HepG2 (cell line): ENCODE data around the gene WDFY1. TPM values are rescaled to one million over a fixed set of nuclear protein-coding genes. Genes with fewer than 3 reads are reported as not detected.

Source experiments
- ATAC-seq: fragments of 200-7000 bp; cut with Tn5 transposase; 3 replicates; pipeline ENCODE4 v1.9.1; 2020; ENCODE audit warnings: mild to moderate bottlenecking, moderate library complexity
- BruUV-seq: library from RNA; stranded (reverse); fragments of 400-500 nt; replicated peaks from 2 replicates; lab custom pipeline; 2021; lab: Mats Ljungman, UMichigan
- CTCF ChIA-PET: fragments of 300-600 bp; formaldehyde crosslinking; extraction: SDS; loops from one replicate; lab custom pipeline; 2021; ENCODE audit warnings: low total read pairs, inconsistent platforms, low intra/inter-chr PET ratio; lab: Yijun Ruan, JAX
- POLR2A ChIA-PET: fragments of 350-600 bp; sonication (Branson Sonifier 250); formaldehyde crosslinking; loops from one replicate; lab custom pipeline; 2020; ENCODE audit warnings: antibody characterized with exemption, inconsistent platforms; lab: Yijun Ruan, JAX
- DNase-seq: peaks from one replicate; pipeline ENCODE4 v3.0.0-alpha.2; 2015; ENCODE audit warnings: low spot score
- FAIRE-seq: peaks from 3 replicates; lab custom pipeline; 2011; peaks lifted over from hg19 to GRCh38; lab: Jason Lieb, UNC
- H2AFZ ChIP-seq: one replicate; pipeline ENCODE4 v1.6.1; 2011; ENCODE audit warnings: low read length, inconsistent platforms
- H3K27ac ChIP-seq: fragments of 300-600 bp; 3 replicates; pipeline ENCODE4 v1.8.0; 2011; ENCODE audit warnings: mixed run types, mild to moderate bottlenecking, mixed read lengths, low read length, inconsistent platforms; ENCODE audit not compliant: insufficient read depth; ENCODE audit errors: extremely low read length
- H3K27me3 ChIP-seq, 2 experiments: fragments of 200-600 bp in 1 of 2; 2 replicates in 1 of 2; 3 replicates in 1 of 2; pipeline versions ENCODE4 v1.6.0 to v1.8.0; 2011; ENCODE audit warnings: low read length in 2 of 2, mild to moderate bottlenecking in 2 of 2, moderate library complexity in 2 of 2, inconsistent platforms in 1 of 2; ENCODE audit not compliant: insufficient read depth in 2 of 2, control insufficient read depth in 1 of 2
- H3K36me3 ChIP-seq, 2 experiments: fragments of 200-600 bp in 1 of 2; replicated peaks in 1 of 2; 2 replicates in 1 of 2; 3 replicates in 1 of 2; pipeline versions ENCODE4 v1.5.1 to v1.8.0; 2011; ENCODE audit warnings: low read length in 2 of 2, inconsistent platforms in 1 of 2; ENCODE audit not compliant: insufficient read depth in 2 of 2, control insufficient read depth in 1 of 2
- H3K4me1 ChIP-seq: 2 replicates; pipeline ENCODE4 v1.5.1; 2012; ENCODE audit warnings: low read length, inconsistent platforms; ENCODE audit not compliant: insufficient read depth
- H3K4me2 ChIP-seq: 2 replicates; pipeline ENCODE4 v1.6.0; 2011; ENCODE audit warnings: low read depth, low read length, inconsistent platforms
- H3K4me3 ChIP-seq, 3 experiments: fragments of 200-600 bp in 1 of 3; sonication (generic), shearing (Covaris generic) in 1 of 3; replicated peaks in 1 of 3; 2 replicates each; pipeline ENCODE4 v1.5.1; 2011 to 2016; ENCODE audit warnings: low read length in 3 of 3, inconsistent platforms in 2 of 3, low read depth in 2 of 3, mild to moderate bottlenecking in 2 of 3, control low read depth in 1 of 3, mixed read lengths in 1 of 3; ENCODE audit not compliant: insufficient read depth in 1 of 3
- H3K79me2 ChIP-seq: one replicate; pipeline ENCODE4 v1.6.1; 2011; ENCODE audit warnings: low read length, inconsistent platforms; ENCODE audit not compliant: insufficient read depth
- H3K9ac ChIP-seq: 2 replicates; pipeline ENCODE4 v1.6.0; 2011; ENCODE audit warnings: mild to moderate bottlenecking, low read depth, low read length, inconsistent platforms; ENCODE audit not compliant: insufficient read depth
- H3K9me3 ChIP-seq: 2 replicates; pipeline ENCODE4 v1.5.1; 2012; ENCODE audit warnings: mild to moderate bottlenecking, low read length
- H4K20me1 ChIP-seq: 2 replicates; pipeline ENCODE4 v1.6.0; 2011; ENCODE audit warnings: inconsistent platforms, mild to moderate bottlenecking, low read length, moderate library complexity; ENCODE audit not compliant: insufficient read depth
- CBX2 ChIP-seq, 2 experiments: fragments of 200-600 bp in 1 of 2; sonication (generic); formaldehyde crosslinking in 1 of 2; IDR thresholded peaks; 2 replicates each; pipeline versions ENCODE4 v1.7.0 to v1.8.1; 2018 to 2022; ENCODE audit warnings: low read depth in 2 of 2, low read length in 1 of 2, mild to moderate bottlenecking in 1 of 2, missing genetic modification reagents in 1 of 2
- FUBP1 ChIP-seq: sonication (generic); formaldehyde crosslinking; IDR thresholded peaks from 2 replicates; pipeline ENCODE4 v1.5.1; 2020; ENCODE audit warnings: missing genetic modification reagents, mild to moderate bottlenecking, borderline replicate concordance
- HOXA7 ChIP-seq: sonication (generic); formaldehyde crosslinking; IDR thresholded peaks from 2 replicates; pipeline ENCODE4 v1.8.1; 2022; ENCODE audit warnings: mild to moderate bottlenecking, missing genetic modification reagents, moderate library complexity
- IKZF1 ChIP-seq: fragments of 450-650 bp; IDR thresholded peaks from 2 replicates; pipeline ENCODE4 v1.7.1; 2016
- IKZF5 ChIP-seq: IDR thresholded peaks from 2 replicates; pipeline ENCODE4 v1.6.1; 2018; ENCODE audit warnings: missing genetic modification reagents, mild to moderate bottlenecking, missing compliant biosample characterization
- IRX3 ChIP-seq: sonication (generic); formaldehyde crosslinking; IDR thresholded peaks from 2 replicates; pipeline ENCODE4 v1.8.1; 2023; ENCODE audit warnings: mild to moderate bottlenecking, low read depth, missing genetic modification reagents, borderline replicate concordance
- MEIS2 ChIP-seq: sonication (generic); formaldehyde crosslinking; IDR thresholded peaks from 2 replicates; pipeline ENCODE4 v1.9.0; 2021; ENCODE audit warnings: mild to moderate bottlenecking, missing genetic modification reagents
- MTERF4 ChIP-seq: sonication (generic); formaldehyde crosslinking; IDR thresholded peaks from 2 replicates; pipeline ENCODE4 v1.8.0; 2023; ENCODE audit warnings: mild to moderate bottlenecking, missing genetic modification reagents
- NFIC ChIP-seq: IDR thresholded peaks from 2 replicates; pipeline ENCODE4 v1.6.1; 2012; ENCODE audit warnings: mild to moderate bottlenecking, low read length, inconsistent platforms
- NR2F6 ChIP-seq, 2 experiments: IDR thresholded peaks; 2 replicates each; pipeline ENCODE4 v1.6.1; 2016; ENCODE audit warnings: antibody characterized with exemption in 1 of 2, mild to moderate bottlenecking in 1 of 2
- SOX6 ChIP-seq, 2 experiments: fragments of 450-650 bp in 1 of 2; sonication (generic) in 1 of 2; formaldehyde crosslinking in 1 of 2; IDR thresholded peaks; 2 replicates each; pipeline versions ENCODE4 v1.4.0 to v1.6.1; 2017 to 2020; ENCODE audit warnings: antibody characterized with exemption in 1 of 2, mild to moderate bottlenecking in 1 of 2, missing genetic modification reagents in 1 of 2
- TAF15 ChIP-seq: fragments of 200-400 bp; formaldehyde crosslinking; IDR thresholded peaks from one replicate; pipeline ENCODE4 v1.6.1; 2018; ENCODE audit warnings: mild to moderate bottlenecking, low read depth, low read length; ENCODE audit not compliant: poor library complexity, severe bottlenecking
- TCF7 ChIP-seq: sonication (generic); IDR thresholded peaks from 2 replicates; pipeline ENCODE4 v1.6.1; 2016; ENCODE audit warnings: antibody characterized with exemption, low read depth
- TFDP1 ChIP-seq: IDR thresholded peaks from 2 replicates; pipeline ENCODE4 v1.6.1; 2016; ENCODE audit warnings: missing compliant biosample characterization, missing genetic modification reagents, borderline replicate concordance
- XRCC5 ChIP-seq: fragments of 200-400 bp; formaldehyde crosslinking; optimal IDR thresholded peaks from 2 replicates; pipeline ENCODE3; 2017; ENCODE audit warnings: mild to moderate bottlenecking, low read length
- ZBTB10 ChIP-seq: sonication (generic); formaldehyde crosslinking; IDR thresholded peaks from 2 replicates; pipeline ENCODE4 v1.4.0; 2020; ENCODE audit warnings: missing genetic modification reagents, borderline replicate concordance
- in situ Hi-C: cut with HindIII; loops from 2 replicates; pipeline ENCODE4 v1.10.0; 2017; ENCODE audit warnings: low pct_unique_long_range_greater_than_20kb; ENCODE audit not compliant: extremely low pct_ligation_motif_present
- intact Hi-C: fragments of 100-400 bp; cut with micrococcal nuclease; formaldehyde crosslinking; loops from one replicate; pipeline ENCODE4 v1.10.0; 2022; ENCODE audit not compliant: unreplicated experiment
- polyA plus RNA-seq, 8 experiments: library from polyadenylated mRNA; depleted of rRNA in 3 of 8; stranded (reverse) in 7 of 8; unstranded in 1 of 8; fragments of >200 nt; fragmentation: Illumina TruSeq in 4 of 8; extraction: Trizol in 4 of 8; gene quantifications; 2 replicates each; pipeline versions ENCODE4 v1.2.1 to v1.2.3, GENCODE V29; 2011 to 2016; ENCODE audit warnings: low read depth in 4 of 8, missing spikeins in 1 of 8, mixed read lengths in 1 of 8; ENCODE audit not compliant: insufficient read depth in 1 of 8
- total RNA-seq, 5 experiments: library from RNA; depleted of rRNA; stranded (reverse); fragments of >200 nt; fragmentation: Illumina TruSeq; extraction: Trizol; gene quantifications; 2 replicates each; pipeline ENCODE4 v1.2.3, GENCODE V29; 2016; ENCODE audit warnings: low read depth in 1 of 5

WDFY1 gene
- total and polyA plus RNA-seq, 2 of the 13 experiments (the other 11 are each of a cell fraction or from before 2014, with no cell fraction given), result 77.0 to 78.4 TPM

- no peak for ATAC-seq
- Histone ChIP-seq H3K27me3 (no peaks in the 10 kb centered on the region), H3K9me3 (no peaks in the 10 kb centered on the region), H3K4me1 (peaks cover 33% of the 10 kb centered on the region), H3K36me3 (peaks cover 4 to 7% of the 10 kb centered on the region in 2 experiments; a peak in 3 of 5 replicates), H3K4me2 (no peak overlapping the region), H3K4me3 (no peak overlapping the region), H3K9ac (no peak overlapping the region), H4K20me1 (0 out of 2 replicates have a peak, but pooled peaks cover 3% of the 10 kb centered on the region), H3K79me2 (peaks cover 69% of the 10 kb centered on the region), H2AFZ (no peak overlapping the region), H3K27ac (no peak overlapping the region)
- ChIA-PET CTCF (no interaction called here), POLR2A (no interaction called here)
- no peak for FAIRE-seq
- in situ Hi-C loops, result no loop called here
- intact Hi-C loops, result no loop called here
- TF ChIP-seq NFIC (no peak), XRCC5 (no peak), FUBP1 (CRISPR knock-in tag) (no peak), NR2F6 (IDR thresholded peaks at IDR 0.05) (no peak), NR2F6 (CRISPR knock-in tag; IDR thresholded peaks at IDR 0.05) (no peak), TFDP1 (CRISPR knock-in tag) (no peak), IRX3 (CRISPR knock-in tag) (no peak), ZBTB10 (CRISPR knock-in tag) (no peak), HOXA7 (no peak), TCF7 (no peak), MTERF4 (CRISPR knock-in tag) (no peak), TAF15 (no peak), CBX2 (IDR thresholded peaks at IDR 0.05; ENCODE audit: low read depth, low read length) (no peak), CBX2 (CRISPR knock-in tag; IDR thresholded peaks at IDR 0.05; ENCODE audit: low read depth) (no peak), IKZF1 (no peak), MEIS2 (CRISPR knock-in tag) (no peak), IKZF5 (CRISPR knock-in tag) (no peak), SOX6 (IDR thresholded peaks at IDR 0.05) (no peak), SOX6 (CRISPR knock-in tag; IDR thresholded peaks at IDR 0.05) (no peak)
- DNase-seq, result no peak
- no TSS peak for BruUV-seq
Measured at GRCh38 chr2:223921204-223921603, 23.9 kb downstream of the WDFY1 start.
